Activated CD4-positive, alpha-beta T cell treated with anti-CD3 and anti-CD28 coated beads for 1 hour (primary cell): Measurements from ENCODE around the gene PDCD10.

Source experiments
- DNase-seq: peaks from one replicate; pipeline ENCODE4 v3.0.0-alpha.2; 2020

The PDCD10 gene

DNA sequence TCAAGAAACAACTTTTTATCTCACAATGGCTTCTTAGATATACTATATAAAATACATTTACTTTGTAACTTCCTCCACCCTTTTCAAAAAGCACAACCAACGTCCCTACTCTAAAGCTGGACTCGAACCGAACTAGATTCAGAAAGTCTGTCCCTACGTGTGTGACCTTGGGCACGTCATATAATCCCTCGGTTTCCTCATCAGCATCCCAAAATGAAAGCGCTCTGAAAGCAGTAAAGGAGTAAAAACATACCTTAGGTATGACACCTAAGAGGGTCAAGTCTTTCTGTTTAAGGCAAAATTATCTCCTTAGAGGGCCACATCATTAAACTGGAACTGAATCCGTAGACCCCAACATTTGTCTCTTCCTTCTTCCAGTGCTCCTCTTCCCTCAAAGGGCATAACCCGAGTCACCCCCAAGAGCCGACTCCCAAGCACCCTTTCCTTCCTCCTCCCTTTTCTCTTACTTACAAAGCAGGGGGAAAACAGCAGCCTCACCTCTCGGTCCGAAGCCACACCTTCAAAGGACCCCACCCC, 663 bp downstream of the PDCD10 start:
- DNase-seq, result no peak

DNA sequence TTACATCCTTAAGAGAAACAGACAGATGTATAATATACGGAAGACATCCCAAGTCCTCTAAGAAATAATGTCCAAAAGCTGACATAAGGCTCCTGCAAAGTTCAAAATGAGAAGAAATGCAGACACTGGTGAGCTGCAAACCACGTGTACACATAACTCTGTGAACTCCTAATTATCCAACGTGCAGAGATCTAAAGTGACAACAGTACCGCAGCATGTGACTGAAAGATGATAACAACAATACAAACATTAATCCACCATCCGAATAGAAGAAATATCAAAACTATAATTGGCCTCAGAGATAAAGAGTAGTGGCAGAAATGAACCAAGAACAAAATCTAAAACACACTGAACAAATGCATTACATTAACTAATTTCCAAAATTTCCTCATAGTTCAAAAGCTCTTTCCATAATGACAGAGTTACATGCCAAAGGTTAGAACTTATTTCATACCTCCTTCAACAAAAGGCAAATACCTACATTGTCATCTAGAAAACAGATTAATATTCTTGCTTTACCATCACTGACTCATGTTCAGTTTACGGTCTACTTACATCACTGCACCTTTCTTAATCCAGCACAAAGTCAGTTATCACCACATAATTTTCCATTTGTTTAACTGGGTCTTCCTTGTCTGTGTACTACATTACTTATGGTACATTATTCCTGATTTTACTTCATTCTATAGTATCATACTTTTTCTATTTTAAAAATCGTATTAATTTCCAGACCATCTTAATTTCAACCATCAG, 2.2 kb downstream of the PDCD10 start:
- no peak for DNase-seq

DNA sequence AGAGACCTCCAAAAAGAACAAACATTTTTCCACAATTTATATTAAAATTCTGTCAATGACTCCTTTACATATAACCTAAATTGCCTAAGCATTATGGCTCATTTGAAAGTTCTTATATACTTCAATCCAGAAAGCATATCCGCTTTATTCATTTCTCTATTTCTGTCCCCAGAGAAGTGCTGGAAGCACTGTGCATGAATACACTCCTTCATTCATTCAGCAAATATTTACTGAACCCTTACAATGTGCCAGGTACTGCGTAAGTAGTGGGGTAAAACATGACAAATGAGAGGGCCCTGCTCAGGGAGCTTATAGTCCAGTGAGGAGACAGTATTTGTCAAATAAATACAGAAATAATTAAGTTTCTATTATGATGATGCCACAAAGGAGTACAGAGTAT, 3.3 kb downstream of the PDCD10 start:
- DNase-seq, result no peak

DNA sequence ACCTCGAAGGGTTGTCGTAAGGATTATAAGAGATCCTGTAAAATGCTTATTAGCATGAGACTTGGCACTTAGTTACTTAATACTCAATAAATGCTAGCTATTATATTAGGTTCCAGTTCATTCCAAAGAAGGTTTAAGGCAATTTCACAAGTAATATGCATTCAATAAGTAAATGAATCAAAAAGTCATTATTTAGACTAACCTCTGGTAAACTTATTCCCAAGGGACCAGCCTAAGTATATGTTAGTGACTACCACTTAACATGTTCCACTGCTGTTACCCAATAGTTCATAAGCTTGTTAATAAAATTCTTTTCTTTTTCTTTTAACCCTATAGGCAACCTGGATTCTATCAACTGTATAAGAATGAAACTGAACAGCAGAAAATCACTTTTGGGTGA, 5.1 kb downstream of the PDCD10 start:
- no peak for DNase-seq

DNA sequence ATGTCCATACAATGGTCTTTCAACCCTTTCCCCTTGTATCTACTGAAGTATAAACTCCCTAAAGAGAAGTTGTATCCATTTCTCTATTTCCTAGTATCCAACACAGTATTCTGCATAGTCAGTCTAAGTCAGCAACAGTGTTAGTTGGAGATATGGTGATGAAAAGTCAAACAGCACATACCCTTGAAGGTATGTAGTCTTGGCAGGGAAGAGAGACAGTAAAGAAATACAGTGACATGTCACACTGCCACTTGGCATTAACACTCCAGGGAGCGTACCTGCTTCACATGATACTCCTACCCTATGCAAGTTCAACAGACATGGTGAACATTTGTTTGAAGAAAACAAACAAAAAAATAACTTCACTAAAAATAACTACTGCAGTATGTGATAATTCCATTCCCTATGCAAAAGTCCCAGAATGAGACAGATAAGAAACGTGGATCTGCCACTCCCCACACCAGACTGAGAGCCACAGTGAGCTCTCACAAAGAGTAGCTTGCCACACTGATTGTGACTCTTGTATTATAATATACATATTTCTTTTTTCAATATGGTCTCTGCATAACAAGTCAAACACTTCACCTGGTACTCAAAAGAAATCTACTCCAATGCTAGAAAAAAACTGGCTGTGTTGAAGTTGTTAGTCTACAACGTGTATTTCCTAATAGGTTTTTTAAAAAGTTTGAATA, 5.9 kb downstream of the PDCD10 start:
- no peak for DNase-seq

DNA sequence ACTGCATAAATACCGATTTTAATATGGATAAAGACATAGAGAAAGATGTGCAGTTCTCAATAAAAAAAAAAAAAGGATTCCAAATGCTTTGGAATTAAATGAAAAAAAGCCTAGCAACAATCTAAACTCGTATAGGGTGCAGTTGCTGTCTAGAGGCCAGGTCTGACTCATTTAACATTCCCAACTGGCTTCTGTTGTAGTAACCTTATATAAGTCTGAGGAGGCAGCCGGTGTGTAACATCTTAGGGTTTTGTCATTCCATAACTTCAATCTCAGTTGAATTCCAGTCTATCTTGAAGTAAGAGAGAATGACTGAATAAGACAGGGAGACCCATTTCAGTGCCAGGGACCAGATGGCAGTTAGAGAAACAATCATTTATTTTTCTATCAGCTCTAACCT, 6.5 kb downstream of the PDCD10 start:
- no peak for DNase-seq

DNA sequence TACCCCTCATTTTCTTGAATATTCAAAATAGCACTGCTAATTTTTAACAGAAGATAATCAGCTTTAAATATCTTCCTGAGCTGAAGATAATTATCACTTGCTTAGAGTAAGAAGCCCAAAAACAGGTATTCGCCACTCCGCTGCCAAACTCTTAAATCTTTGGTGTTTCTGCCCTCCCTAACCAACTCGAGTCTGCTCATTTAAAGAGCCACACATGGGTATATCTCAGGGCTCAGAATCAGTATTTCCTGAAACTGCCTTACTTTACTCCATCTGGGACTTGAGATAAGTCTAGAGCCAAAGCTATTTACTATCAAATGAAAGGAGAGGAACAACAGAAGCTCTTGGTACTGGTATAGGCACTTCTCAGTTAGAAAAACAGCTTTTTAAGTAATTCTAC, 10.8 kb downstream of the PDCD10 start:
- no peak for DNase-seq

DNA sequence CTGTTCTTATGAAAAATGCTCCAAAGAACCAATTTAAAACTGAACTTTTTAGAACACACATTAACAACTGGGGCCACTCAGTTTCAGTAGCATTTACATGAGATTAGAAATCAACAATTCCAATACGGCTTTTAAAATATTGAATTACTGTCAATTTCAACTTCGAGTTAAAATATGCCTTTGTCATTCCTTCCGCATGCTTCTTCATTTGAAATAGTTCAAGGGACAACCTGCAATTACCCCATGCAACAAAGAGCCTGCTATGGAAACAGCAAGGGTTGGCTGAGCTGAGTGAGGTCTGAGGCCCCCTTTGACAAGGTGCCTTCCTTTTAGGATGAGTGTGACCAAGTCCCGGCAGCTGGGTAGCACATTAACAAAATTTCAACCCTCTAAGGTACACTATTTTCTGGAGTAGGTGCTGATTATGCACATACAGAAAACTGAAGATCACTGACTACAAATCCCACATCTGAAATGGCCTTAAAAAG, 11.6 kb downstream of the PDCD10 start:
- DNase-seq, result no peak

DNA sequence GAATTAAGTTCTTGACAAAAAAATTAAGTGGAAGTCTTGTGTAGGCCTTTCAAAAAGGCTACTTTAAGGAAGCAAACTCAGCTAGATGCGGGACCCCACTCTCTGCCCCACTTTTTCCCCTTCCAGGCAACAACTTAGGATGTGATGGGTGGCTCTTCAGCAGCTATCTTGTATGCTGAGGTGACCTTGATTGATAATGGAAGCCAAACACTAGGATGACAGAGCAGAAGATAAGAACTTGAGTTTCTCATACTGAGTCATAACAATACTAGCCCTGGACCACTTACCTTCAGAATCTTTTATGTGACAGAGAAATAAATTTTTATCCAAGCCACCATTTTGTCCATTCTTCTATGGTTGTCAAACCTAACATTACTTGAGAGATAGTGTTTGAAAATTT, 16.1 kb downstream of the PDCD10 start:
- DNase-seq, result no peak

DNA sequence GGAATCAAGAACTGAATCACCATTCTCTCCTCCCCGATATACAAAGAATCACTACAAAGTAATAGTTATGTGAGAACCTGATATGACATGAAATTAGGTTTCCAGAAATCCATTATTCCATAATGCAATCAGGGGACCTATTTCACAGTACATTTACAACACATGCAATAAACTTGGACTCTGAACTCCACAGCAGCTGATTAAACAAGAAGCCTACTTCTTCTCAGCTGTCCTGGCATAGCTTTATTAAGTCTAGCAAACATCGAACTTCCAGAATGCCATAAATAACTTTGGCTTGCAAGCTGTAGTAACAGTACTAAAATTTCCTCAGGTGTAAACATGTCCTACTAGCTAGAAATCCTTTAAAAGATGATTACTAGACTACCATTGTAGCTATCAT, 17.8 kb downstream of the PDCD10 start:
- no peak for DNase-seq

DNA sequence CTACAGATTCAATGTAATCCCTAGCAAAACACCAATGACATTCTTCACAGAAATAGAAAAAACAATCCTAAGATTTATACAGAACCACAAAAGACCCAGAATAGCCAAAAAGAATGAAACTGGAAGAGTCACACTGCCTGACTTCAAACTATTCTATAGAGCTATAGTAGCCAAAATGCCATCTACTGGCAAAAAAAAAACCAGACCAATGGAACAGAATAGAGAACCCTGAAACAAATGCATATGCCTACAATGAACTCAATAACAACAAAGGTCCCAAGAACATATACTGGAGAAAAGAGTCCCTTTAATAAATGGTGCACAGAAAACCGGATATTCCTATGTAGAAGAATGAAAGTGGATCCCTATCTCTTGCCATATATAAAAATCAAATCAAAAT, 19.8 kb downstream of the PDCD10 start:
- no peak for DNase-seq

DNA sequence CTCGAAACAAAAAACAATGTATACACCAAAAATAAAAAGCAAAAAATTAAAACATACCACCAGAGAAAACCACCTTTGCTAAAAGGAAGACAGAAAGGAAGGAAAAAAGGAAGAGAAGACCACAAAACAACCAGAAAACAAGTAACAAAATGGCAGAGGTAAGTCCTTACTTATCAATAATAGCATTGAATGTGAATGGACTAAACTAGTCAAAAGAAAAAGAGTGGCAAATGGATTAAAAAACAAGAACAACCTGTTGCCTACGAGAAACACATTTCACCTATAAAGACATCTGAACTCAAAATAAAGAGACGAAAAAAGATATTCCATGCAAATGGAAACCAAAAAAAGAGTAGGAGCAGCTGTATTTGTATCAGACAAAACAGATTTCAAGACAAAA, 22.2 kb downstream of the PDCD10 start:
- no peak for DNase-seq

DNA sequence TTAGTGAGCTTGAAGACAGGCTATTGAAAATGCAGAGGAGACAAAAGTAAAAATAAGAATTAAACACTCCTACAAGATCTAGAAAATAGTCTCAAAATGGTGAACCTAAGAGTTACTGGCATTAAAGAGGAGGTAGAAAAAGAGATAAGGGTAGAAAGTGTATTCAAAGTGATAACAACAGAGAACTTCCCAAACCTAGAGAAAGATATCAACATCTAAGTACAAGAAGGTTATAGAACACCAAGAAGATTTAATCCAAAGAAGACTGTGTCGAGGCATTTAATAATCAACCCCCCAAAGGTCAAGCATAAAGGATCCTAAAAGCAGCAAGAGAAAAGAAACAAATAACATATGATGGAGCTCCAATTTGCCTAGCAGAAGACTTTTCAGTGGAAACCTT, 23.3 kb downstream of the PDCD10 start:
- DNase-seq, result no peak

DNA sequence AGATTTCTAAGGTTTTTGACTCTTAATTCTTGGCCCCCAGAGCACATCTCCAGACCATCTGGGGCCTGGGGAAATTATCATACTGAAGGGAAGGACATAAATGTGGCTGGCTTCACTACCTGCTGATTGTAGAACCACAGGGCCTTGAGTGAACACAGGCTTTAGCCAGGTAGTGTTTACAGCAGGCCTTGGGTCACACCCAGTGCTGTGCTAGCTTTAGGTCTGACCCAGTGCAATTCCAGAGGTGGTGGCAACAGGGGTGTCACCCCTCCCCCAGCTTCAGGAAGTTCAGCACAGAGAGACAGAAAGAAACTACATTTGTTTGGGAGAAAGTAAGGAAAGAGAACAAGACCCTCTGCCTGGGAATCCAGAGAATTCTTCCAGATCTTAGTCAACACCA, 24.1 kb downstream of the PDCD10 start:
- DNase-seq, result no peak

DNA sequence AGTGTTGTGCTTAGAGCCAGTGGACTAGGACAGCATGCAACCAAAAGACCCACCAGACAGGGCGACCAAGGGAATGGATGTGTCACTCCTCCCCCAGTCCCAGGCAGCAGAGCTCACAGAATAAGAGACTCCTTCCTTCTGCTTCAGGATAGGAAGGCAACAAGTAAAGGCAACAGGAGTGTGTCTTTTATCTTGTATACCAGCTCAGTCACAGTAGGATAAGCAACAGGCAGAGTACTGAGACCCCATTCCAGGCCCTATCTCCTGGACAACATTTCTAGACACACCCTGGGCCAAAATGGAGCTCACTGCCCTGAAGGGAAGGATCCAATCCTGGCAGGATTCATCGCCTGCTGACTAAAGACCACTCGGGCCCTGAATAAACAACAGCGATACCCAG, 25.0 kb downstream of the PDCD10 start:
- no peak for DNase-seq

DNA sequence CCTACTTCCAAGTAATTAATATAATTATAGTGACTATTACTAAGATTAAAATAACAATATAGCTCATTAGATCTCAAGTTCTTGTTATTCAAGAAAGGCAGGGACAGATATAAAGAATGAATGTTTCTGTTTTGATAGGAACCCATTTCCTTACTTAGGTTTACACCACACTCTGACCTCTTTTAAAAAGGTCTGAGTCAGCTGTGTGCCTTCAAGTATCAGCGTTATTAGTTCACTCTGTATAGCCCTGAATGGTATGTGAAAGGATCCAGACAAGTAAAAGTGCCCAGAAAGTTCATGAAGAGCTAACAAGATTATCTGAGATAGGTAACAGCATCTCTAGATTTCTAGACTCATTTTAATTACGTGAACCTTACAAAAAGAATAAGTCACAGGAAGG, 28.9 kb downstream of the PDCD10 start:
- DNase-seq, result no peak

DNA sequence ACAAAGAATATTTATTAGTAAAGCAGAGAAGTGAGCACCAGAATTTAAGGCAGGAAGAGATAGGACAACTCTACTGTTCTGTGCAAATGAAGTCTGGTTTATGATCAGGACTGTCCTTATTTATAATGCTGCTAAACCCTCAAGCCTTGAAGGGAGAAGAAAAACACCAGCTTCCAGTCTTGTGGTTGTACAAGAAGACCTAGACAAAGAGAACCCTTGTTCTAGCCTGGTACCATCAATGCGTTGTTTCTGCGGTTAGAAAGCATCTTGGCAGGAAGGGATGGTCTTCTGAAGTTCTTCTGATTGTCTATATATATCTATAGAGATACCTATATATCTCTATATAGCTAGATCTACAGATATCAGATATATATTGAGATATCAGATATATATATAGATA, 33.8 kb downstream of the PDCD10 start:
- DNase-seq, result no peak

DNA sequence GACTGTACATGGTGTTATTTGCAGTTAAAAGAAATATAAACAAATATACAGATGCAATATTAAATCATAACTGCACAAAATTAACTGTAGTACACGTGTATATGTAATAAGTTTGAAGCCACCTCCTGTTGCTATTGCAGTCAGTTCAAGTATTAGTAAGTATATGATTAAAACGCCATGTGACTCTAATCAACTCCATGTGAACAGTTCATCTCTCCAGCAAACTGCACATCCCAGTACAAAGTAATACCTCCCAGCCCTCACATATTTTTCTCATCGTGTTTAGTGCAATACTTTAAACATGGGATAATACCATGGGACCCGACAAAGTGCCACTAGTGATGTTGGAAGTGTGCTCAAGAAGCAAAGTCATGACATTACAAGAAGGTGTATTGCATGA, 34.6 kb downstream of the PDCD10 start:
- no peak for DNase-seq

DNA sequence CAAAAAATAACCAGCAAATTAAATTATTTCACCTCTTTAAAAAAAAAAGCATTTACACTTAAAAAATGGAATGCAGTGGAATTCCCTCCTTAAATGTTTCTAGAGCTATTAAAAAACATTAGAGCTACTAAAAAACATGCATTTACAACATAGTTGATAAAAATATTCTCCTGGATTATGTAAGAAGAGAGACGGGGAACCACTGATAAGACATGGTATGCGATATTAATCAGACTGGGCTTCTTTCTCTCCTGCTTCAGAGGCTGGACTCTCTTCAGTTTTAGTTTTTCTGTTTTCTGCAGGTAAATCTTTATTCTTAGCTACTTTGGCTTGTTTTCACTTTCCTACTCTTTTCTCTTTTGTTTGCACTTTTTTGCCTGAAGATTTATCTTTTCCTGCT, 40.6 kb downstream of the PDCD10 start:
- no peak for DNase-seq

DNA sequence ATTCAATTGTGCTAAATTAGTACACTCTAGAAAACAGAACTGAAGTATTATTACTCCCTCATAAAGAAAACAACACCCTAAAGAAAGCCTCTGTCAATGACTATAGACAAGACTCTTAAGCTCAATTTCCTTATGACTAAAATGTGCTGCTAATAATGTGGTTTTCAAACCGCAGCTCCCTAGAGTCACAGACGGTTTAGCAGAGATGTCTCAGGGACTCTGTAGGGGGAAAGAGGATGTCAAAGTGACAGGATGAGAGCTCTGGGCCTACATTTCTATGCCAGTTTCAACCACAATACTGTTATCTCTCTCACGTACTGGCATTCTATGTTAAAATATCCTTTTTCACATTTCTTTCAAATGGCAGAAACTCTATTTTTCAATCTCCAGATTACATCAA, 43.3 kb downstream of the PDCD10 start:
- no peak for DNase-seq

DNA sequence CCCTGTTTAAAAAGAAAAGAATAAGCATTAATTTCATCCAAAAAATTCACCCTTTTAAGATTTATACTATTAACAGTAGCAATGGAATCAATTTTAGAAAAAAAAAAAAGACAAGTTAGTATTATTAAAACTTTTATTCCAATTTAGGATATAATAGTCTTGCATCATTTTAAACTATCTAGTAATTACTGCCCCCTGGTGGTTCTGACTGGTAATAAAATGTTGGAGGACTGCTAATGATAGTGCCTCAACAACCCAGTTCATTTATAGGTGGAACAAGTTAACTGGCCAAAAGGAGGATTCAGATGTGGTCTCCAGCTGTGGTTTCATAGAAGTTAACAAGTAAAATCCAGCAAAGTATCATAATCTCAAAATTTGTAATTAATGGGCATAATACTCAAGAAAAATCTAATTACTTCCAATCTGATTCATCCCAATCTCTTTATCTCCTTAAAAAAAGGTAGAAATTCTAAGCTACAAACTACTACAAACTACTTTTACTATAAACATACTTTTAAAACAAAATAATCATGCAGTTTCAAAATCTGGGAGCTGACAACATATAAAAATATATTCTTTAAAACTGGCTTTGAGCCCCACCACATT, 50.2 kb downstream of the PDCD10 start:
- no peak for DNase-seq

DNA sequence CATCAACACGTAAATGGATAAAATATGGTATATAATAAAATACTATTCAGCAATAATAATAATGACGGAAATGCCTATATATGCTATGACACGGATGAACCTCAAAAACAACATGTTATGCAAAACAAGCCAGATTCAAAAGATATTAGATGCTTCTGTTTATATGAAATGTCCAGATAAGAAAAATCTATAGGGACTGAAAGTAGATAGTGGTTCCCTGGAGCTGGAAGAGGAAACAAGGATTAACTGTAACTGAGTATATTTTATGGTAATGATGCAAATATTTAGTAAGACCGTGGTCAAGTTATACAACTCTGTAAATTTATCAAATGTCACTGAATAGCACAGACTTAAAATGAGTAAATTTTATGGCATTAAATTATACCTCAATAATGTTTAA, 55.2 kb downstream of the PDCD10 start:
- no peak for DNase-seq

DNA sequence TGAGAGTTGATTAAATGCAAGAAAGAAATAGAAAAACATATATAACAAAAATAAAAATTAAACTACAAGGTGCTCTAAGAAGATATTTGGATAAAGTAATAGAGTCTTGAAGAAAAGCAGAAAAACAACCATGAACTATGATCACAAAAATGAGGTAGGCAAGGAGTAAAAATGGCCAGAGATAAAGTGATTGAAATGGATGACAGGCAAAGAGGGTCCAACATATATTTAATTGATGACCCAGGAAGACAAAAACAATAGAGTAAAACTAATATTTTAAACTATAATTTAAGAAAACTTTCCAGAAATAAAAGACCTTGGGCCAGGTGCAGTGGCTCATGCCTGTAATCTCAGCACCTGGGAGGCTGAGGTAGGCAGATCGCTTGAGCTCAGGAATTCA, 58.8 kb downstream of the PDCD10 start:
- no peak for DNase-seq

DNA sequence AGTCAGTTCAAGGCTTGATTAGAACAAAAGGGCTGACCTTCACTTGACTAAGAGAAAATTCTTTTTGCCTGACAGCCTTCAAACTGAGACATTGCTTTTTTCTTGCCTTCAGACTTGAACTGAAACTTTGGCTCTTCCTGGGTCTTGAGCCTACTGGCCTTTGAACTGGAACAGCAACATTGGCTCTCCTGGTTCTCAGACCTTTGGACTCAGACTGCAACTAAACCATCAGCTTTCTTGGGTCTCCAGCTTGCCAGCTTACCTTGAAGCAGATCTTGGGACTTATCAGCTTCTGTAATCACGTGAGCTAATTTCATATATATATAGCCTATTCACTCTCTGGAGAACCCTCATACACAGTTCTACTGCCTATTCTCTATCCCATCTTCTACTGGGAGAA, 61.5 kb downstream of the PDCD10 start:
- DNase-seq, result no peak
